DMS79 treated with DMSO at 0.1 percent for 48 hours (cell line): ENCODE data around the gene ABO.
"Not testable (repeated sequence)": the region's sequence is repeated elsewhere in the genome, so short reads cannot be mapped to it uniquely, and the experiment has no call there.

Experiments
- DNase-seq: peaks from one replicate; lab custom pipeline; 2025; lab: John Stamatoyannopoulos, UW

Gene ABO

DNA sequence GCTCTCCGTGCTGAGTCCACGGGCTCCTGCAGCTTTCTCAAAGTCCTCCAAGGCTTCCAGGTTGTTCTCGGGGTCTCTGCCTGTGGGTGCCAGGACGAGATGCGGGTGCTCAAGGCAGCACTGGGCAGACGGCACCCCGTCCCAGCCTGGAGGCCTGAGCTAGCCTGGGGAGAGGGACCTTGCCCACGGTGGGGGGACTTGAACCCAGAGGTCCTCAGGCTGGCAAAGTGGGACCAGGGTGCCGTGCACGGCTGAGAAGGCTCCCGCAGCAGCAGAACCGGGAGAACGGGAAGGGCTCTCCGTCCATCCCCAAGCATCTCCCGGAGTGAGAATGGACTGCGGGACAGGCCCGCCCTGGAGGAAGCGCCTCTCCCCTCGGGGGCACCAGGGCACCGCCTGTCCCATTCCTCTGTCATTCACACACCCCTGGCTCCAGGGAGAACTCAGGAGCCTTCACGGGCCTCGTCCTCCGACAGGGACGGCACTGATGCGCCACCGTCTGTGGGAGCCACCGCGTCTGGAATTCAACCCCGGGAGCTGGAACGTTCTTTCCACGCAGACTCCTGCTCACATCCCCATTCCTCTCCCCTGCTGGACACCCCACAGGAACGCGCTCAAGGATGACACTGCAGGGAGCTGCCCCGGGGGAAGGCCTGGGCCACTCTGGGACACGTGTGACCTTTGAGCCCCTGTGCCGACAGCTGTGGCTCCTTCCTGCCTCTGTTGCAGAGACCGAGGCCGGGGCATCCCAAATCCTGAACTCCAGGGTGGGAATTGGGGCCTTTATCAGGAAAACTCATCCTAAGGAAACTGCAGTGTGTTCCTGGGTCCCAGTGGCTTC, 49.6 kb downstream of the ABO start:
- no peak for DNase-seq

DNA sequence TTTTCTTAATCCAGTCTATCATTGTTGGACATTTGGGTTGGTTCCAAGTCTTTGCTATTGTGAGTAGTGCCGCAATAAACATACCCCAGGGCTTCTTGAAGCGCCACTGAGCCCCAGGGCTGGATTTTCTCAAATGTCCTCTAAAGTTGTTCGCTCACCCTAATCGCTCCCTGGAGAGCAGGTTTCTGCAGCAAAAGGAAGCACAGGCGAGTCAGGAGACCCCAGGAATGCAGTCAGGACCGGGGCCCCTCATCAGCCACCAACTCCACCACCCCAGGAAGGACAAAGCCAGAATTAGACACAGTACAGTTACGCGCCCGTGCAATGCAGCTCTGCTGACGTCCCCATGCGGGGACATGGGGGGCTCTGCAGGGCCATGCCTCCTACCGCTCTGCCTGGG, 50.2 kb downstream of the ABO start:
- no peak for DNase-seq

DNA sequence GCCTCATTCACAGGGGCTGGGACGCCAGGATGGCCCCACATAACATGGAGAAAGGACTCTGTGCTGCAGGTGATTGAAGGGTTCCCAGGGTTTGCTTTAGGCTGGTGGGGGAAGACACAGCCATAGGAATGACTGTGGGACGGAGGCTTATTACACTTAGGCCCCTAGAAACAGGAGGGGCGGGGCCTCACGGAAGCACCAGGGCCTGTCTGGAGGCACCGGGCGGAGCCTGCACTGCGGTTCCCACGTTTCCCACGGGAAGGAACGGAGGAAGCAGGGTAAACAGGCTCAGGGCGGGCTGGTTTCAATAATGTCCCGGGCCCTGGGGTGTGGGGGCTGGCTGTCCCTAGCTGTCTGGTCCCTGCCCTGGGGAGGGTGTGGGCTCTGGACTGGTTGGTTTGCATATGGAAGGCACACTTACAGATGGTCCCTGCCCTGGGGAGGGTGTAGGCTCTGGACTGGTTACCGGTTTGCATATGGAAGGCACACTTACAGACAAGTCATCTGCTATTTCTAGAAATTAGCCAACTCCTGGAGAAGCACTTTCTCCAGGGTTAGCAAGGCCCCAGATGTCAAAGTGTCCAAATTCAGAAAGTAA, 51.7 kb downstream of the ABO start:
- DNase-seq = not testable (repeated sequence)

DNA sequence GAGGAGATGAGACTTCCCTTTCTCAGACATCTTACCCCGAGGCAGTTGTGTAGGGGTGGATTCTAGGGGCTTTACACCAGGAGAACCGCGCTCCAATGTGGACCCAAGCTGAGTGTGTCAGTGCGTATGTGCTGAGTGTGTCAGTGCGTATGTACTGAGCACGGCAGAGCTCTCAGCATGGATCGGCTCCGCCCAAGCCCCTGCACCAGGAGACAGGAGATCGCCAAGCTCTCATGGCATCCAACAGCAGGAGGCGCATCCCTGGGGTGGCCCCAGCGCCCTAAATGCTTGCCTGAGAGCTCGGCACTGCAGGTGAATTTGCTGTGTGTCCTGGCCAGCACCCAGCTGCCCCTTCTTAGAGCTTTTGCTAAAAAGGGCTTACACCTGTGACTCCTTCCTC, 53.0 kb downstream of the ABO start:
- not testable (repeated sequence) for DNase-seq

DNA sequence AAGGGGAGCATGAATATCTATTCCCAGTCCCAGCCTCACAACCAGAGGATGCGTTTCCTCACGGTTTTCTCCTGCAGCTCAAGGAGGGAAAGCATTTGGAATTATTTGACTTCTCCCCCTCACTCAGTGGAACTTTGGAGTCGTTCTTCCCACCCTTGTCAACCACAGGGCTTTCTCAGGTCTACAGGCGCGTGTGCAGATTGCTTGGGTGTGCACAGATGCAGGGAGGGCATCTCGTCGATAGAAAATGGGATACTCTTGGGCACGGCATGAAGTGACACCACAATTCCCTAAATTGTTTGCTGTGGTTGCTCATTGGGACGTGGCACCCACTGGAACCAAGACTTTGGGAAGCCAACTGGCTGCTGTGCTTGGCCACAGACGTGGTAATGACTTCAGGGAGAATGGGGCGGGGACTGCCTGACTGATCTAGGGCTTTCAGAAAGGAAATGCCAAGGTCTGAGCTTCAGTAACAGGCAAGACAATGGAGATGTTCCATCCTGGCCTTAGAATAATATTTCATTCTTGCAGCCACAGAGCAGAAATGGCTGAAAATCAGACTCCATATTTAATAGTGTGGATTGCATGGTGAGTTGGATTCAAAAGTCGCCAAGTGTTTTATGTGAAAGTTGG, 53.7 kb downstream of the ABO start:
- DNase-seq = no peak

DNA sequence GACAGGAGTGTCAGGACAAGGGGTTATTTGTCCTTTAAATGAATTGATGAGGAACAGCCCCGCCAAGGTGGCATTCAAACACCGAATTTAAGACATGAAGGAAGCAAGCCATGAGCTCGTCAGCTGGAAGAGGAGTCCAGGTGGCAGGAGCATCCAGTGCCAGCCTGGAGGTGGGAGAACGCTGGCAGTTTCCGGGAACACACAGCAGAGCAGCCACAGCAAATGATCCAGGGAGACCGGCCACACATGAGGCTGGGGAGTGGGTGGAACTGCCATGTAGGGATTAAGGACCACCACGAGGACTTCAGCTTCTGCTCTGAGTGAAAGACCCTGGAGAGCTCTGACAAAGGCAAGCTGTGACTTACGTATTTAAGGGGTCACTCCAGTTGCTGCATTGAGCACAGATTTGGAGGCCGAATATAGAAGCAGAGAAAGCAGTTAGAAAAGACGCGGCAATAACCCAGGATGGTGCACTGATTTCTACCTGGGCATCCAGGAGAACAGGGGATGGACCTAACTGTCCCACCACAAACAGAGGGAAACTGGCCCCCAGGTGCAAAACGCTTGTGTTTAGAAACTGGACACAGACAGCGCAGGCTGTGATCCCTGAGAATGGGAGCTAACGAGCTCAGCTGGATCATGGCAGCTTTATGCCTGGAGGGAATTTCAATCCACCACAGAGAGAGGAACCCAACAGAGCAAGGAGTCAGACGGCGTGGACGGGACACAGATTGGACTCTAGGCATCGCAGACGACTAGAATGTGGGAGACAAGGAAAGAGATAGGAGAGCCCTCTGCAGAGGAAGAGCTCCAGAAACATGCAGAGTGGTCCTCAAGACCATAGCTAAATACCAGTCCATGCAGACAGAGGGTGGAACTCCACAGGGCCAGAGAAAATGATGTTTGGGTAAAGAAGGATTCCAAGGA, 56.7 kb downstream of the ABO start:
- not testable (repeated sequence) for DNase-seq

DNA sequence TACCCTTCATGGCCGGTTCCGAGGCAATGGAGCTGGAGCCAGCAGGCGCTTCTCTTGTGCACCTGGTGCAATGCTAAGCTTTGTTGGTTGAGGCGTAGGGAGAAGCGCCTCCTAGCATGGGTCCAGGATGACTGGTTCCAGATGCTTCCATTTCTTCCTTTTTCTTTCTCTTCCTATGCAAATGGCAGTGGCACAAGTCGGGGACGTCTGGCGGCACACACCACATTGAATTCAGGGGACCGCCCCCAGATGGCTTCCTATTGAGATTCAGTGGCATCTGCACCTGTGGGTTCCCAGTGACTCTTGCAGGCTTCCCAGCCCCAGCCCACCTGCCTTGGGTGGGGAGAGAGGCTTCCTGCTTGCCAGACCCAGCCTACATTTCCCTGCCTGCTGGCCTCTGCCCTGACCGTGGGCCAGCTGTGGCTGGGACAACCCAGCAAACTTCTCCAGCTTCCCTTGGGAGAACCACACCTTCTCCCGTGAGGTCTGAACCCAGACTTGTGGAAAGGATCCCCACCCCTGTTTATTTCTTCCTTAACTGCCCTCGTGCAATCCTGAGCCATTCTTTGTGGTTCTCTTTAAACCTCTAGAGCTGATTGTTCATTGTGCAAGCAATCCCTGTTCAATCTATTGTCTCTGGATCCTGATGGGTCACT, 57.5 kb downstream of the ABO start:
- DNase-seq = not testable (repeated sequence)

DNA sequence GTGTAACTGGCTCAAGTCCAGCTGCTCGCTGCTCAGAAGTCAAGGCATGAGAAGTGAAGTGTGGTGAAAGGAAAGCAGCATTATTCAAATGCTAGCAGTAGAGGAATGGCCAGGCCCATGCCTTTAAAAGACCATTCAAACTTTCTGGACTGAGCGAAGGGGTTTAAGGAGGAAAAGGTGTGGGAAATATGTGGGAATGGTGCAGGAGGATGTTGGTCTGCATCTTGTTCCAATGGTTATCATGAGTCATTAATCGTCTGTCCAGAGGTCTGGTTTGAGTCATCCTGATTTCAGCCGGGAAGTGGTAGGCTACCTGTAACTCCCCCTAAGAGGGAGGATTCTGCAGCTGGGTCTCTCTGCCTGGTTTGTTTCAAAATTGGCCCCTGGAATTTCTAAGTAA, 60.7 kb downstream of the ABO start:
- peak; percentile 66 for DNase-seq

DNA sequence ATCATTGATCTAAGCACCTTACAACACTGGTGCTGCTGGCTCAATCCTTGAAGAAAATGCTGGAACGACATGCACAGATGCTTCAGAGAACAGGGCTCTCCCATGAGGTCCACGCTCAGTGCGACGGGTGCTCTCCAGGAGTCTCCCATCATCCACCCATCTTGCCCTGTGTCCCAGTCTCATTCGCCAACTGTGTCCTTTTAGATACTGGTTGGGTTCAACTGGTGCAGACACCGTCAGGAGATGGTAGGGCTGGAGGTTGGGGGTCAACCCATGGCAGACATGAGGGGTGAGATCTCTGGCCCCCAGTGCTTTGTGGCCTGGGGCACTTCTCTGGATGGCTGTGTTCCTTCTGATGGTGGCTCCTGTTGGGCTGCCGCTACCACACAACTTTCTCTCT, 64.4 kb downstream of the ABO start:
- no peak for DNase-seq

DNA sequence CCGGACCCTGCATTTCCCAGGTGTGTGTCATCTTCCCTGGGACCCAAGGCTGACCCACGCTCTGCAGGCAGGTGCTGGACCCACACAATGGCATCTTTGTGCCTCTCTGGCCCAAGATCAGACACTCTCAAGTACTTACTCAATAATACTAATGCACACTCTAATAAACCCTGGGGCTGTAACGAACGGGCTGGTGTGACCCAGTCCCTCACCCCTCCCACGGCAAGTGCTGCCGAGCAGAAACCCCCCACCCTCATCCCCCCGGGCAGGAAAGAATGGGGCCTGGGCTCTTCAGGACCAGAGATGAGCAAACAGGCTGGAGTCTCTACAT, 64.8 kb downstream of the ABO start:
- peak; percentile 58 for DNase-seq

DNA sequence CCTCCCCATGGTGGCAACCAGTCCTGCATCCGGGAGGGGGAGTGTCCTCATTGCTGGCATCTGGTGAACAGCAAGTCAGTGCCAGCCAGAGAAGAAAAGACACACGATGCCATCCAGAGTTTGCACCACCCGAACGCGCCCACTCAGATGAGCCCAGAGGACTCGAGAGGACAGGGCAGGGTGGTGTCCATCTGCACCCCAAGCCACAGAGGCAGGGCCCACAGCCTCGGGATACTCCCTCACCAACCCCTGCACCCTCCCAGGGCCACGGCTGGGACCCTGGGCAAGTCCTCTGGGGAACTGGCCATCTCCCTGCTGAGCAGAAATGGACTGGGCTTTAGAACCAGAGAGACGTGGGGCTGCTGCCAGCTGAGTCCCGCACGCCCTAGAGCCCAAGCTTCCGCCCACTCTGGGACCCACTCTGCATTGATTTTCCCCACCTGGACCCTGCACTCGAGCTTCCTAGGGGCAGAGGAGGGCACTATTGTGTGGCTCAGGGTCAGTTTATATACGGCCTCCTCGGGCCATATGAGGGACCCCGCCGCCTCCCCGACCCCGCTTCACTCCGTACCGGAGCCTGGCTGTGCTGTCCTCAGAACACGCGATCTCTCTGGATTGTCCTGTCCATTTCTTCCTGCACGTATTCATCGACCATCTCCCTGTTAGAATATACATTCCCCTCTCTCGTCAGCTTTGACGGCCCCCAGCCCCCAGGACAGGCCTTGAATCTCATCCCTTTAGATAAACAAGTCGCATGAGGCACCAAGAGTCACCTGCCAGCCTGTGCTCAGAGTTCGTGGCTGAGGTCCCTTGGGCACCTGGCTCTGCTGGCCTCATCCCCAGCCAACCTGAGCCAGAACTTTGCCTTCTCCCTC, 65.4 kb downstream of the ABO start:
- DNase-seq = not testable (repeated sequence)

DNA sequence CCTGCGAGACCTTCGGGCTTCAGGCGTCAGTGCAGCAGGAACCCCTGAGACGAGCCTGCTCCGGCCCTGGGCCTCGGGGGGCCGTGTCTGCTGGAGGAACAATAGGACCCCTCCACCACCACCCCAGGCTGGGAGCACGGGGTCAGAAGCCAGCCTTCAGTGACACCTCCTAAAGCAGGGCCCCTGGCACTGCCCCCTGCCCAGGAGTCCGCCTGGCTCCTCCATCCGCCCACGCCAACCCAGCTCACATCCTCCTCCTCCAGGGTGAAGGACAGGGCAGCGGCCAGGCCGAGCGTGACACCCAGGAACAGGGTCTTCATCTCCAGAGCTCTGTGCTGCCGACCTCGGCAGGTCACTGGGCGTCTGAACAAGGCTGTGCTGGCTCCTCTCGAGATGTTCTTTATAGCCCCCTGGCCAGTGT, 66.1 kb downstream of the ABO start, which contains the start of gene OBP2B:
Gene OBP2B (minus strand): TSS at position 371 of the 421 bp plus-strand sequence. CDS start 51 bp downstream, at position 320.
- DNase-seq = not testable (repeated sequence)

DNA sequence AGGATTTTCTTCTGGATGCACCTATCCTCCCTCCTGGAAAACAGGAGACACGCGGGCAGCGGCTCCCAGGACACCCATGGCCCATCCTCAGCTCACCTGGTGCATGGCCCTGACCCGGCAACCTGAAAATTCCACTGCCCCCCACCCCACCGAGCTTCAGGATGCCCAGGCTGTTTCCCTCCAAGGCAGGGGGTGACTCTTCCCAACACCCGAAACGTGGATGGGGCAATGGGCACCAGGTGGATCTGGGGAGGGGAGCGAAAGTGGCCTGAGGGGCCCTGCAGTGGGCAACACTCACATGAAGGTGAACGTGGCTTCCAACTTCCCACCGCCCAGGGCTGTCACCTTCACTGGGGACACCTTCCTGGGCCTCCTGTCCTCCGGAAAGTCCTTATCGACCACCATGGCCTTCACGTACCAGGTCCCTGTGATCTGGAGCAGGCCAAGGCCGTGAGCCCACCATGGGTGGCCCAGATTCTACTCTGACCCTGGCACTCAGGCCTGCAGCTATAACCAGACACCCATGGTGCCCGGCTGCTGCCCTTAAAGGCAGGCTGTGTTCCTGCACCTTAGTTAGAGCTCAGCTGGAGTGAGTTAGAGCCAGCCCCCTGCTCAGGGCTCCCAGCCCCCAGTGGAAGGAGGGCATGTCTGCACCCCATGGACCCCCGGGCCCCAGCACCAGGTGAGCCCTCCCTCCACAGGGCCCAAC, 66.7 kb downstream of the ABO start:
- not testable (repeated sequence) for DNase-seq

DNA sequence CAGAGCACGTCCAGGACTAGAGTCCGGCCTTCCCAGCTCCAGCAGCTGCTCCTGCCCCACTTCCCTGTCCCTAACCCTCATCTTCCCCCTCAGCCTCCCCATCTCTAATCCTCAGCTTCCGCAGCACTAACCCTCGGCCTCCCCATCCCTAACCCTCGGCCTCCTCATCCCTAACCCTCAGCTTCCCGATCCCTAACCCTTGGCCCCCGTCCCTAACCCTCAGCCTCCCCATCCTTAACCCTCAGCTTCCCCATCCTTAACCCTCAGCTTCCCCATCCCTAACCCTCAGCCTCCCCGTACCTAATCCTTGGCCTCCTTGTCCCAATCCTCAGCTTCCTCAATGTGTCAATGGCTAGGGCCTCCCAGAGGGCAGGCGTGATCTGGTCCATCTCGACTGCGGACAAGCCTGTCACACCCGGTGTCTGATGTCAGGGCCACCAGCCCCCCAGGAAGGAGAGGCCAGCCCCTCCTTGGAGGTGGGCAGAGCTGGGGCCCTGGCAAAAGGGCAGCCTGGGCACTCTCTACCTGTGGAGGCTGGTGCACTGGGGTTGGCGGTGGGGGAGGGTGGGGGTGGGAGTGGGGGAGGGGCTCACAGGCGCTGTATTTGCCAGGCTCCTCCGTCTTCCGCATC, 67.3 kb downstream of the ABO start:
- DNase-seq = no peak

DNA sequence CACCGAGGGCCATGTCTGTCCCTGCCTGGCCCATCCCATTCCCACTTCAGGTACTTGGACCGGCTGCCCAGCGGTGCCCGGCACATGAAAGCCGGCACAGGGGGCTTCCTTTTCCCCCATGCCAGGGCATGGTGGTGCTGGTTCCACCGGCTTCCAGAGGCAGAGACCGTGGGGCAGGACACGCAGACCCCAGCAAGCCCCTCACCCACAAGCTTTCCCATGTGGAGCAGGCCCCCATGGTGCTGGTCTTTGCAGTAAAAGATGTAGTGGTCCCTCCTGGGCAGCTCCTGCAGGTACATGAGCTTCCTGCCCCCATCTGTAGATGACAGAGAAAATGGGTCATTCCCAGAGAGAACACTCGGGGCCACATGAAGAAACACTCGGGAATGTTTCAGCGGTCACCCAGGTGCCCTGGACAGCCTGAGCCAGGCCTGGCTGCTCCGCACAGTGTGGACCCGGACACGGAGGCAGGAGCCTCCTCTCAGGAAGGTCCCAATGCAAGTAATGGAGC, 67.9 kb downstream of the ABO start:
- DNase-seq = no peak

DNA sequence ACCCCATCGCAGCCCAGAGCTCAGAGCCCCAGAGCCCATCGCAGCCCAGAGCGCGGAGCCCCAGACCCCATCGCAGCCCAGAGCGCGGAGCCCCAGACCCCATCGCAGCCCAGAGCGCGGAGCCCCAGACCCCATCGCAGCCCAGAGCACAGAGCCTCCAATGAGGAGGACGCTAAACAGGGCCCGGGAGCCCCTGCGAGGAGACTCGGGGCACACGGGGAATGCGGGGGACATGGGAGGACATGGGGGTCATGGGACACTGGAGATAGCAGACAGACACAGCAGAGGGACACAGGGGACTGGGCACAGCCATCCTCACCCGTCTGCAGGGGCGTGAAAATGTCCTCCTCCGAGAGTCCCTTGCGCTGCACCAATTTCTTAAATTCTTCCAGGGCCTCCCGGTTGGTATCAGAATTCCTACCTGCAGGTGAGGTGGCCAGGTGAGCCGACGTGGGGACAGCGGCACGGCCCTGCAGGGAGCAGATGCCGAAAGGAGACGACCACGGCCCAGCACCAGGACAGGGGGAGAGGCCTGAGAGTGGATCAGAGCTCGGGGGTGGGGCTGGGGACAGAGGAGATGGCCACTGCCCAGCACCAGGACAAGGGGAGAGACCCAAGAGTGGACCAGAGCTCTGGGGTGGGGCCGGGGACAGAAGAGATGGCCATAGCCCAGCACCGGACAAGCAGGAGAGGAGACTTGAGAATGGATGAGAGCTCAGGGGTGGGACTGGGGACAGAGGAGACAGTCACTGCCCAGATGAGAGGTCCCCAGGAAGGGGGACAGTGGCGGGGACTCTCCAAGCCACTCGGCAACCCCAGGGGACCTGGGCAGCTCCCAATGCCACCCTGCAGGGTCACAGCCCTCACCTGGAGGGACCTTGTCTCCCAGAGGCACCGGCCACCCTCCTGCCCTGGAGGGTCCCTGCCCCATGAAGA, 68.7 kb downstream of the ABO start:
- DNase-seq = no peak

DNA sequence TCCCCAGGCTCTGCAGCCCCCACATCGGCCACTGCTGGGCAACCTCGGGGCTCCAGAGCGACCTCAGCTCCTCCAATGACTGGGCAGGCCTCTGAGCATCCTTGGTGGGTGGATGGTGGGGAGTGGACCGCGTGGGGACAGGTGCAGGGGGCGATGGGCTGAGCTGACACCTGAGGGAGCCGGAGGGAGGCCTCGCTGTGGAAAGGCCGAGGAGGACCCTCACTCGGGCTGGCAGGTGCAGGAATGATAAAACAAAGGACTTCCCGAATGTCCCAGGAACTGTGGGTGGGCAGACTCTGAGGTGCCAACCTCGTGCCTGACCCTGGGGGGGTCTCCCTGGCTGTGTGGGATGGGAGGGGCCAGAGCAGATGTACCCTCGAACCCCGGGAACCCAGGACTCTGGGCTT, 69.5 kb downstream of the ABO start:
- DNase-seq = not testable (repeated sequence)
